ENCODE results near the gene ADAMTS15.

GRCh38 chr11:130449996-130450769, 1.7 kb downstream of the ADAMTS15 start:
- TF ChIP-seq, protein P1, sequence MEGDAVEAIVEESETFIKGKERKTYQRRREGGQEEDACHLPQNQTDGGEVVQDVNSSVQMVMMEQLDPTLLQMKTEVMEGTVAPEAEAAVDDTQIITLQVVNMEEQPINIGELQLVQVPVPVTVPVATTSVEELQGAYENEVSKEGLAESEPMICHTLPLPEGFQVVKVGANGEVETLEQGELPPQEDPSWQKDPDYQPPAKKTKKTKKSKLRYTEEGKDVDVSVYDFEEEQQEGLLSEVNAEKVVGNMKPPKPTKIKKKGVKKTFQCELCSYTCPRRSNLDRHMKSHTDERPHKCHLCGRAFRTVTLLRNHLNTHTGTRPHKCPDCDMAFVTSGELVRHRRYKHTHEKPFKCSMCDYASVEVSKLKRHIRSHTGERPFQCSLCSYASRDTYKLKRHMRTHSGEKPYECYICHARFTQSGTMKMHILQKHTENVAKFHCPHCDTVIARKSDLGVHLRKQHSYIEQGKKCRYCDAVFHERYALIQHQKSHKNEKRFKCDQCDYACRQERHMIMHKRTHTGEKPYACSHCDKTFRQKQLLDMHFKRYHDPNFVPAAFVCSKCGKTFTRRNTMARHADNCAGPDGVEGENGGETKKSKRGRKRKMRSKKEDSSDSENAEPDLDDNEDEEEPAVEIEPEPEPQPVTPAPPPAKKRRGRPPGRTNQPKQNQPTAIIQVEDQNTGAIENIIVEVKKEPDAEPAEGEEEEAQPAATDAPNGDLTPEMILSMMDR (IDR thresholded peaks at IDR 0.05): no peak
- TF ChIP-seq EZH2 (IDR thresholded peaks at IDR 0.05; ENCODE audit: borderline replicate concordance, insufficient read depth, low read depth, low read length, poor library complexity, severe bottlenecking): no peak

Data from B cell (primary cell).